A549 (cell line): ENCODE data around the gene UBAP1.
A peak's percentile ranks its signal among the peaks of the same experiment; 100 is the strongest.

Experiments
- CTCF ChIP-seq: fragments of >200 bp; sonication (Bioruptor Twin); formaldehyde crosslinking; IDR thresholded peaks from 3 replicates; pipeline ENCODE4 v1.5.1; 2016
- MAFK ChIP-seq: fragments of 450-650 bp; IDR thresholded peaks from 2 replicates; pipeline ENCODE4 v1.6.1; 2014; ENCODE audit not compliant: partially characterized antibody
- NPAS2 ChIP-seq: fragments of 250-450 bp; sonication (Bioruptor Pico); IDR thresholded peaks from 2 replicates; pipeline ENCODE4 v1.8.0; 2022; ENCODE audit warnings: mild to moderate bottlenecking, moderate library complexity, borderline replicate concordance
- TF ChIP-seq, protein P1 (sequence below): IDR thresholded peaks from 2 replicates; pipeline ENCODE4 v1.6.1; 2012

DNA sequence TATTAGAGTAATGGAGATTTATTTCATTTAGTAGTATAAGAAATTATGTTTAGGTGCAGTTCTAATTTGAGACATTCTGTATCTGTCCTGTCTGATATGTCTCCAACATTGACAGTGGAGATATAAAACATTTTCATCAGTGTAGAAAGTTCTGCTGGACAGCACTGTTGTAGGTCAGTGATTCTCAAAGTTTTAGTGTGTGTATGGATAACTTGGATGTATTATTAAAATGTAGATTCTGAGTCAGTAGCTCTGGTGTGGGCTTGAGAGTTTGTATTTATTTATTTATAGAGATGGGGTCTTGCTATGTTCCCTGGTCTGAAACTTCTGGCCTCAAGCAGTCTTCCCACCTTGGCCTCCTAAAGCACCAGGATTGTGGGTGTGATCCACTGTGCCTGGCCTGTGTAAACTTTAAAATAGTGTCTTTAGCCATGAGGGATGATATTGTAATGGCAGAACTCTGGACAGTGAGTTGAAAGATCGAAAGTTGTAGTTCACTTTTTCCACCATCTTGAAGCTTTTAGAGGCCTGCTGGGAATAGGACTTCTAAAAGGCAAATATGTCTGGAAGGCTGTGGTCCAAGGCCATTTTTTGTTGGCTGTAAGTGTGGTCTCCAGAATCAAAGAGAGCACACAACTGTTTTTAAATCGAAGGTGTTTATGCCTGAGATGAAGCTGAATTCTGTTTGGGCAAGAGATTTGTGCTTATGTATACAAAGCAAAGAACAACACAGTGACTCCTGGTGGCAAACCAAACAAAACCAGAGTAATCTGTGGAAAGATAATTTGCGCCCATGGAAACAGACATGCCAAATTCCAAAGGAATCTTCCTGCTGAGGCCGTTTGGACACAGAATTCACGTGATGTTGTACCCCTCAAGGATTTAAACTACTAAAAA is 12.4 kb downstream of the UBAP1 start:
- TF ChIP-seq CTCF (peak; percentile 56), MAFK (no peak), NPAS2 (CRISPR knock-in tag) (no peak)
- TF ChIP-seq, protein P1, sequence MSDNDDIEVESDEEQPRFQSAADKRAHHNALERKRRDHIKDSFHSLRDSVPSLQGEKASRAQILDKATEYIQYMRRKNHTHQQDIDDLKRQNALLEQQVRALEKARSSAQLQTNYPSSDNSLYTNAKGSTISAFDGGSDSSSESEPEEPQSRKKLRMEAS: no peak
